NCI-H2227 (cell line): ENCODE measurements around the gene PDGFA.
"Not testable (repeated sequence)": the region's sequence is repeated elsewhere in the genome, so short reads cannot be mapped to it uniquely, and the experiment has no call there.

Experiments used
- DNase-seq: peaks from one replicate; lab custom pipeline; 2025; ENCODE audit not compliant: unreplicated experiment; lab: John Stamatoyannopoulos, UW

PDGFA gene

GRCh38 chr7:552151-552867 lies 32.7 kb upstream of the PDGFA start:
- not testable (repeated sequence) for DNase-seq

- DNase-seq: not testable (repeated sequence)
These were observed 31.9 kb upstream of the PDGFA start for GRCh38 chr7:551615-551970.

- DNase-seq: no peak
These were observed 31.4 kb upstream of the PDGFA start for GRCh38 chr7:550881-551614.

GRCh38 chr7:549891-550625 lies 30.4 kb upstream of the PDGFA start:
- no peak for DNase-seq

GRCh38 chr7:549066-549890 lies 29.6 kb upstream of the PDGFA start:
- no peak for DNase-seq

GRCh38 chr7:548401-548800 lies 28.8 kb upstream of the PDGFA start:
- DNase-seq: no peak

GRCh38 chr7:545470-545869 lies 25.8 kb upstream of the PDGFA start:
- DNase-seq: no peak

GRCh38 chr7:544338-545221 lies 24.9 kb upstream of the PDGFA start:
- no peak for DNase-seq

- DNase-seq: no peak
These were observed 24.1 kb upstream of the PDGFA start for GRCh38 chr7:543501-544337.

- no peak for DNase-seq
These were observed 23.3 kb upstream of the PDGFA start for GRCh38 chr7:542713-543500.

- DNase-seq: no peak
These were observed 22.6 kb upstream of the PDGFA start for GRCh38 chr7:542131-542712.

- DNase-seq: no peak
These were observed 22.0 kb upstream of the PDGFA start for GRCh38 chr7:541661-542060.

- no peak for DNase-seq
These were observed 21.4 kb upstream of the PDGFA start for GRCh38 chr7:540997-541396.

- no peak for DNase-seq
These were observed 20.9 kb upstream of the PDGFA start for GRCh38 chr7:540579-540978.

GRCh38 chr7:539731-540411 lies 20.2 kb upstream of the PDGFA start:
- no peak for DNase-seq

GRCh38 chr7:538764-539685 lies 19.4 kb upstream of the PDGFA start:
- DNase-seq: no peak
